Measurements from ENCODE around the gene PLCL2.

DNA sequence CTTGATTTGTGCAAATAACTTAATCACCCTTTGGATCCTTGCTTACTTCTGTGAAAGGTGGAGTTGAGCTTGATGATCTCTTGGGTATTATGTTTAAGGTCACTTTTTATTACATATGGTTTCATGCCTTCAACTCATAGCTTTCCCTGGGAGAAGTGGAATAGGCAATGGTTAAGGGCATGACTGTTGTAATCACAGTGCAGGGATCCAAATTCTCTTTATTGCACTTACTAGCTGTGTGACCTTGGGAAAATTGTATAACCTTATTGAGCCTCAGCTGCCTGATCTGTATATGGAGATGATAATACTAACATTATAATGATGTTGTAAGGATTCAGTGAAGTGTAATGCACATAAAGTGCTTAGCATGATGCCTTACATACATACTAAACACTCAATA, 59.1 kb downstream of the PLCL2 start:
- no peak for TF ChIP-seq POLR2A (IDR thresholded peaks at IDR 0.05)
- TF ChIP-seq, protein P1, sequence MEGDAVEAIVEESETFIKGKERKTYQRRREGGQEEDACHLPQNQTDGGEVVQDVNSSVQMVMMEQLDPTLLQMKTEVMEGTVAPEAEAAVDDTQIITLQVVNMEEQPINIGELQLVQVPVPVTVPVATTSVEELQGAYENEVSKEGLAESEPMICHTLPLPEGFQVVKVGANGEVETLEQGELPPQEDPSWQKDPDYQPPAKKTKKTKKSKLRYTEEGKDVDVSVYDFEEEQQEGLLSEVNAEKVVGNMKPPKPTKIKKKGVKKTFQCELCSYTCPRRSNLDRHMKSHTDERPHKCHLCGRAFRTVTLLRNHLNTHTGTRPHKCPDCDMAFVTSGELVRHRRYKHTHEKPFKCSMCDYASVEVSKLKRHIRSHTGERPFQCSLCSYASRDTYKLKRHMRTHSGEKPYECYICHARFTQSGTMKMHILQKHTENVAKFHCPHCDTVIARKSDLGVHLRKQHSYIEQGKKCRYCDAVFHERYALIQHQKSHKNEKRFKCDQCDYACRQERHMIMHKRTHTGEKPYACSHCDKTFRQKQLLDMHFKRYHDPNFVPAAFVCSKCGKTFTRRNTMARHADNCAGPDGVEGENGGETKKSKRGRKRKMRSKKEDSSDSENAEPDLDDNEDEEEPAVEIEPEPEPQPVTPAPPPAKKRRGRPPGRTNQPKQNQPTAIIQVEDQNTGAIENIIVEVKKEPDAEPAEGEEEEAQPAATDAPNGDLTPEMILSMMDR (IDR thresholded peaks at IDR 0.05), result no peak
